GM23248 (cell line): ENCODE measurements around the gene DCAF5. TPM values are rescaled to one million over a fixed set of nuclear protein-coding genes. Genes with fewer than 3 reads are reported as not detected.

ENCODE experiments used
- DNase-seq: peaks from one replicate; pipeline ENCODE4 v3.0.0-alpha.2; 2015
- H2AFZ ChIP-seq: fragments of 200-600 bp; sonication (generic); 2 replicates; pipeline ENCODE4 v1.6.1; 2016; ENCODE audit warnings: antibody characterized with exemption
- H3F3A ChIP-seq: fragments of 200-600 bp; sonication (generic); 2 replicates; pipeline ENCODE4 v1.6.1; 2016; ENCODE audit warnings: mild to moderate bottlenecking, antibody characterized with exemption, mixed run types; ENCODE audit not compliant: insufficient read depth
- H3K27ac ChIP-seq: fragments of 200-600 bp; sonication (generic); 2 replicates; pipeline ENCODE4 v1.5.1; 2016; ENCODE audit warnings: mild to moderate bottlenecking
- H3K27me3 ChIP-seq: fragments of 200-600 bp; sonication (generic); replicated peaks from 2 replicates; pipeline ENCODE4 v1.6.1; 2016; ENCODE audit warnings: mild to moderate bottlenecking; ENCODE audit not compliant: insufficient read depth
- H3K36me3 ChIP-seq: fragments of 200-600 bp; sonication (generic); 2 replicates; pipeline ENCODE4 v1.6.1; 2016; ENCODE audit warnings: low read depth, mild to moderate bottlenecking
- H3K4me1 ChIP-seq: fragments of 200-600 bp; sonication (generic); 2 replicates; pipeline ENCODE4 v1.6.1; 2016; ENCODE audit warnings: mild to moderate bottlenecking; ENCODE audit not compliant: insufficient read depth
- H3K4me2 ChIP-seq: fragments of 200-600 bp; sonication (generic); one replicate; pipeline ENCODE4 v1.6.1; 2016; ENCODE audit warnings: mild to moderate bottlenecking; ENCODE audit not compliant: unreplicated experiment
- H3K4me3 ChIP-seq: fragments of 200-600 bp; sonication (generic); 2 replicates; pipeline ENCODE4 v1.5.1; 2016; ENCODE audit warnings: mild to moderate bottlenecking
- H3K79me2 ChIP-seq: fragments of 200-600 bp; sonication (generic); 2 replicates; pipeline ENCODE4 v1.6.1; 2016; ENCODE audit warnings: mild to moderate bottlenecking; ENCODE audit not compliant: insufficient read depth
- H3K9ac ChIP-seq: fragments of 200-600 bp; sonication (generic); 2 replicates; pipeline ENCODE4 v1.6.1; 2016; ENCODE audit warnings: mild to moderate bottlenecking
- H3K9me2 ChIP-seq: fragments of 200-600 bp; sonication (generic); 2 replicates; pipeline ENCODE4 v1.6.1; 2016; ENCODE audit warnings: mixed run types, mild to moderate bottlenecking, moderate library complexity; ENCODE audit not compliant: insufficient read depth
- H3K9me3 ChIP-seq: fragments of 200-600 bp; sonication (generic); one replicate; pipeline ENCODE4 v1.6.1; 2017; ENCODE audit warnings: low read depth
- H4K20me1 ChIP-seq: fragments of 200-600 bp; sonication (generic); 2 replicates; pipeline ENCODE4 v1.6.0; 2016; ENCODE audit not compliant: insufficient read depth
- EZH2 ChIP-seq: fragments of 200-600 bp; sonication (generic); IDR thresholded peaks from 2 replicates; pipeline ENCODE4 v1.6.1; 2018; ENCODE audit warnings: antibody characterized with exemption, mild to moderate bottlenecking; ENCODE audit not compliant: insufficient read depth, poor library complexity, severe bottlenecking
- EZH2phosphoT487 ChIP-seq: fragments of 200-600 bp; sonication (generic); IDR thresholded peaks from 2 replicates; pipeline ENCODE4 v1.6.1; 2018; ENCODE audit warnings: antibody characterized with exemption, moderate library complexity, mild to moderate bottlenecking, low read depth; ENCODE audit not compliant: insufficient read depth
- WGBS, 2 experiments: methylation state at CpG; one replicate each; pipeline ENCODE4 v1.1.6; 2015 to 2017; ENCODE audit warnings: low lambda C conversion rate in 2 of 2, low coverage in 1 of 2; ENCODE audit errors: missing lambda C conversion rate in 2 of 2; 5-methylcytosine and 5-hydroxymethylcytosine counted together
- in situ Hi-C: fragments of 300-500 bp; cut with MboI; formaldehyde crosslinking; loops from 2 replicates; pipeline ENCODE4 v1.15.0; 2020
- polyA plus RNA-seq: library from polyadenylated mRNA; unstranded; fragments of >200 nt; fragmentation: Nextera tagmentation; extraction: Ambion mirVana; gene quantifications from 2 replicates; pipeline ENCODE4 v1.2.1, GENCODE V29; 2016
- total RNA-seq: library from RNA; depleted of rRNA; stranded (reverse); fragments of >200 nt; shearing (Covaris generic); gene quantifications from 2 replicates; pipeline ENCODE4 v1.2.3, GENCODE V29; 2014

The DCAF5 gene
- total and polyA plus RNA-seq, 2 experiments from 2014 or later, result 24.5 to 26.4 TPM

DNA sequence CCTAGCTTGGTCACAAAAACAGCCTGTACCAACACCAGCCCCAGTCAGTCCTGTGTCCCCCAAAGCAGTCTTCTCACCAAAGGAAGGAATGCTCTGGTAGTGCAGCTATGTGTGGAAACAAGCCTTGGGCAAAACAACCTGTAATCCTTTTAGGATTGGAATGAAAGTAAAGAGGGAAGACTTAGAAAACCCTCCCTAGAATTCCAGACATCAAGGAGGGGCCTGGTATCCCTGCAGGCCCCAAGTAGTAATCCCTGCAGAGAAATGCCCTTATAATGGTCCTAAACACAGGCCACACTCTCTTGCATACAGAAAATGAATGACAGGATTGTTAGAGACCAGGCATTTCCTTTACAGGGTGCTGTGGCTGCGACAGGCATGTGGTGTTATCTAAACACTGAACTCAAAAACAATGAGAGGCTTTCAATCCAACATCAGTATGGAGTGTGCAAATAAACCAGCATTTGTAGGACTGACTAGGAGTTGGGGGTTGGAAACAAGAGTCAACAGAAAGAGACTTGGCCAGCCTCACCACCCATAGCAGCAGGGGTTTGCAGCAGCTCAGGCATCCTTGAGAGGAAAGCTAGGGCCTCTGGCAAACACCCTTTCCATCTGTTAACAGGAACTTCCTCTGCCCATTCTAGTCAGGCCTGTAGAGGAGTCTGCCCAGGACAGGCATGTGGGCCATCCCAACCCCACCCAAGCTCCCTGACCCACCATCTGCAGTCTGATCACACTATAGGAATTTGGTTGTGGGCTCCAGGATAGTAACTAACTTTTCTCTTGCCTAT is 59.1 kb downstream of the DCAF5 start:
- Histone ChIP-seq H4K20me1 (no peaks in the 10 kb centered on the region), H3K9me2 (no peaks in the 10 kb centered on the region), H3K27ac (peak overlapping the region; percentile 67), H2AFZ (no peak overlapping the region), H3K36me3 (peaks cover 10% of the 10 kb centered on the region), H3K27me3 (no peaks in the 10 kb centered on the region), H3K9ac (peak overlapping the region; percentile 17; the same call in 1 of the 2 replicates), H3K9me3 (no peaks in the 10 kb centered on the region), H3K4me3 (no peak overlapping the region), H3K4me2 (peak overlapping the region; percentile 35), H3F3A (peaks cover 34% of the 10 kb centered on the region), H3K4me1 (peaks cover 41% of the 10 kb centered on the region), H3K79me2 (peaks cover 78% of the 10 kb centered on the region)
- in situ Hi-C loops, result loop anchor here (10.0 kb wide), 1 partner anchor 179 kb away; no protein-coding TSS in a partner anchor
- DNase-seq, result peak; percentile 60
- no peak for TF ChIP-seq EZH2
- TF ChIP-seq EZH2phosphoT487, result no peak
- WGBS, 2 experiments, result 52 to 67% methylated on average over 1 of the region's 1 CpG

DNA sequence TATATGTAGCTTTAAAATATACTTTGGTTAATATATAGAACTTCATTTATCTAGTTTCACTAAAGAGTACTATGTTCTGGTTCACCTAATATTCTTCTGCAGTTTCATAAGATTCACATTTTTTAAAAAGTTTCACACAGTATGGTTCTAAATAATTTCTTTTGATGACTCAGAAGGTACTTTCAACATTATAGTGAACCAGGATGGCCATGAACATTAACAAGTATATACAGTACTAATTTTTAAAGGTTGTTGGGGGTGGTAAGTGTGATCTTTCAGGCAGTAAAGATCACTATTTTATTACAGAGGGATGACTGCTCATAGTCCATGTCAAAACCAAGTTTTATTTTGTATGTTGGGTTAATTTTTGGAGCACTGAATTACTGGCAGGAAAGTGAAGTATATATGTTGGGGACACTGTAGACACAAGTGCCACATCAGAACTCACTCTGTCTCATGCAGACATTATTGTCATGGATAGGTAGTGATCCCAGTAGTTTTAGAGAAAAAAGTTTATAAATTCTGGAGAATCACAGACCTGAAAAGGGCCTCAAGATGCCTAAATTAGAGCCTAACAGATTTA is 60.0 kb downstream of the DCAF5 start:
- no peaks in the 10 kb centered on the region for H3K9me3 ChIP-seq
- in situ Hi-C loops, result loop anchor here (10.0 kb wide), 1 partner anchor 178 kb away; no protein-coding TSS in a partner anchor
- H3K9me2 ChIP-seq, result no peaks in the 10 kb centered on the region
- peaks cover 50% of the 10 kb centered on the region for H3K4me1 ChIP-seq
- TF ChIP-seq EZH2, result no peak
- TF ChIP-seq EZH2phosphoT487, result no peak
- H3K9ac ChIP-seq, result no peak overlapping the region
- peaks cover 10% of the 10 kb centered on the region for H3K36me3 ChIP-seq
- no peak overlapping the region for H3K4me3 ChIP-seq
- DNase-seq, result peak; percentile 47
- no peak overlapping the region for H2AFZ ChIP-seq
- peaks cover 43% of the 10 kb centered on the region for H3F3A ChIP-seq
- H3K4me2 ChIP-seq, result peak overlapping the region; percentile 35
- peak overlapping the region; percentile 67 for H3K27ac ChIP-seq
- no peaks in the 10 kb centered on the region for H3K27me3 ChIP-seq
- peaks cover 69% of the 10 kb centered on the region for H3K79me2 ChIP-seq
- H4K20me1 ChIP-seq, result no peaks in the 10 kb centered on the region

GRCh38 chr14:69091695-69092094 is 61.2 kb downstream of the DCAF5 start:
- H3K9me3 ChIP-seq, result no peaks in the 10 kb centered on the region
- H3K4me1 ChIP-seq, result peaks cover 63% of the 10 kb centered on the region
- no peak overlapping the region for H3K27ac ChIP-seq
- H2AFZ ChIP-seq, result no peak overlapping the region
- DNase-seq, result no peak
- no peak overlapping the region for H3K4me2 ChIP-seq
- H3K36me3 ChIP-seq, result peaks cover 10% of the 10 kb centered on the region
- H3K9ac ChIP-seq, result no peak overlapping the region
- H3K9me2 ChIP-seq, result no peaks in the 10 kb centered on the region
- H4K20me1 ChIP-seq, result no peaks in the 10 kb centered on the region
- WGBS, 2 experiments, result 95% methylated on average over 8 of the region's 8 CpGs
- H3F3A ChIP-seq, result peaks cover 55% of the 10 kb centered on the region
- TF ChIP-seq EZH2phosphoT487 (no peak), EZH2 (no peak)
- peaks cover 63% of the 10 kb centered on the region for H3K79me2 ChIP-seq
- H3K4me3 ChIP-seq, result no peak overlapping the region
- H3K27me3 ChIP-seq, result no peaks in the 10 kb centered on the region
- in situ Hi-C loops, result loop anchor here (10.0 kb wide), 1 partner anchor 177 kb away; no protein-coding TSS in a partner anchor

DNA sequence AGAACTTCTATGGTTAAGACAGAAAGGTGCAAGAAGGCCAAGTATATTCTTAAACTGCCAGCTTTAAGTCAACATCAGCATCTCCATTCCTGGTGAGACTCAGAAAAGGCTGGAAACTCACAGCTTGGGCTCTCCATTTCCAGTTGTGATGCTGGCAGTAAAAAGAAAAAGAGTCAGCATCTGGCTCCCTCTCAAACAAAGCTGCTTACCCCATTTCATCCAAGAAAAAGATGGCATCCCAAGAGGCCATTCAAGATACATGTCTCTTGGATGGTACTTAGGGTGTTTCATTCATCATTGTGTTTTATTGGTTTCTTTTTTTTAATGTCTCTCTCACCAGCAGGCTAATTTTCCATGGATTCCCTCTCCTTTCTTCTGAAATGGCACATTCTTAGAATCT is 61.9 kb downstream of the DCAF5 start:
- Histone ChIP-seq H3K9me3 (no peaks in the 10 kb centered on the region), H3K9me2 (no peaks in the 10 kb centered on the region), H3F3A (peaks cover 54% of the 10 kb centered on the region), H3K27ac (no peak overlapping the region), H3K4me1 (peaks cover 65% of the 10 kb centered on the region), H2AFZ (no peak overlapping the region), H3K79me2 (peaks cover 57% of the 10 kb centered on the region), H3K27me3 (no peaks in the 10 kb centered on the region), H3K36me3 (peaks cover 10% of the 10 kb centered on the region), H3K4me3 (no peak overlapping the region), H3K9ac (no peak overlapping the region), H4K20me1 (no peaks in the 10 kb centered on the region), H3K4me2 (no peak overlapping the region)
- TF ChIP-seq EZH2, result no peak
- TF ChIP-seq EZH2phosphoT487, result no peak
- DNase-seq, result no peak
- in situ Hi-C loops, result loop anchor here (10.0 kb wide), 1 partner anchor 176 kb away; no protein-coding TSS in a partner anchor
